ENCODE results near the gene ACADM.

DNA sequence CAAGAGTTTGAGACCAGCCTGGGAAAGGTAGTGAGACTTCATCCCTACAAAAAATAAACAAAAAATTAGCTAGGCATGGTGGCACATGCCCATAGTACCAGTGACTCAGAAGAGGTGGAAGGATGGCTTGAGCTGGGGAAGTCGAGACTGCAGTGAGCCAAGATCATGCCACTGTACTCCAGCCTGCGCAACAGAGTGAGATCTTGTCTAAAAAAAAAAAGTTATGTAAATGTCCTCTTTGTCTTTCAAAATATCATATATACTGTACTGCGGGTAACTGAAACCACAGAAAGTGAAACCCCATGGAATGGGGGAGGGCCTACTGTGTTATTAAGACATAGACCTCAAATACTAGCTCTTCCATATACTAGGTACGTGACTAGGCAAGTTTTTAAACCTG, 20.8 kb downstream of the ACADM start:
- TF ChIP-seq, protein P1, sequence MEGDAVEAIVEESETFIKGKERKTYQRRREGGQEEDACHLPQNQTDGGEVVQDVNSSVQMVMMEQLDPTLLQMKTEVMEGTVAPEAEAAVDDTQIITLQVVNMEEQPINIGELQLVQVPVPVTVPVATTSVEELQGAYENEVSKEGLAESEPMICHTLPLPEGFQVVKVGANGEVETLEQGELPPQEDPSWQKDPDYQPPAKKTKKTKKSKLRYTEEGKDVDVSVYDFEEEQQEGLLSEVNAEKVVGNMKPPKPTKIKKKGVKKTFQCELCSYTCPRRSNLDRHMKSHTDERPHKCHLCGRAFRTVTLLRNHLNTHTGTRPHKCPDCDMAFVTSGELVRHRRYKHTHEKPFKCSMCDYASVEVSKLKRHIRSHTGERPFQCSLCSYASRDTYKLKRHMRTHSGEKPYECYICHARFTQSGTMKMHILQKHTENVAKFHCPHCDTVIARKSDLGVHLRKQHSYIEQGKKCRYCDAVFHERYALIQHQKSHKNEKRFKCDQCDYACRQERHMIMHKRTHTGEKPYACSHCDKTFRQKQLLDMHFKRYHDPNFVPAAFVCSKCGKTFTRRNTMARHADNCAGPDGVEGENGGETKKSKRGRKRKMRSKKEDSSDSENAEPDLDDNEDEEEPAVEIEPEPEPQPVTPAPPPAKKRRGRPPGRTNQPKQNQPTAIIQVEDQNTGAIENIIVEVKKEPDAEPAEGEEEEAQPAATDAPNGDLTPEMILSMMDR (IDR thresholded peaks at IDR 0.05) = no peak
- no peak for TF ChIP-seq POLR2A (IDR thresholded peaks at IDR 0.05)

Data from stomach (tissue), 4 donors.